GM12872 (cell line): ENCODE results near the gene EDC3.

ENCODE experiments used
- TF ChIP-seq, protein P1 (sequence below): IDR thresholded peaks from 3 replicates; pipeline ENCODE4 v1.5.1; 2011; ENCODE audit warnings: low read depth, mild to moderate bottlenecking, low read length, moderate library complexity; ENCODE audit not compliant: insufficient read depth

The EDC3 gene

DNA sequence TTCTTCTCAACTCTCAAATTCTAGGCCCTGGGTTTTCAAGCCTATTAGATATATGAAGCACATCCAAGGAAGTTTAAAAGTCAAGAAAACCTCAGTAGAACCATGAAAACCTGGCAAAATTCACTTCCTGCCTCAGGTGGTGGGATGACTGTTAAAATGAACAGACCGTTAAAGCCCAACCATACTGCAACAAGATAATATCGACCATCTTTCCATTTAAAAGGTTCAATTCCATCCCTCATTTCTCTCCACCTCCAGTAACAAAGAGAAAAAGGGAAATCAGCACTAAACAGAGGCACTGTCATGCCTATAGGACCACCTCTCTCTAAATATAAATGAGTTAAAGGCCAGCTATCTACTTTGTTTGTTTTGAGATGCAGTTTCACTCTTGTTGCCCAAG, 31.2 kb downstream of the EDC3 start:
- TF ChIP-seq, protein P1, sequence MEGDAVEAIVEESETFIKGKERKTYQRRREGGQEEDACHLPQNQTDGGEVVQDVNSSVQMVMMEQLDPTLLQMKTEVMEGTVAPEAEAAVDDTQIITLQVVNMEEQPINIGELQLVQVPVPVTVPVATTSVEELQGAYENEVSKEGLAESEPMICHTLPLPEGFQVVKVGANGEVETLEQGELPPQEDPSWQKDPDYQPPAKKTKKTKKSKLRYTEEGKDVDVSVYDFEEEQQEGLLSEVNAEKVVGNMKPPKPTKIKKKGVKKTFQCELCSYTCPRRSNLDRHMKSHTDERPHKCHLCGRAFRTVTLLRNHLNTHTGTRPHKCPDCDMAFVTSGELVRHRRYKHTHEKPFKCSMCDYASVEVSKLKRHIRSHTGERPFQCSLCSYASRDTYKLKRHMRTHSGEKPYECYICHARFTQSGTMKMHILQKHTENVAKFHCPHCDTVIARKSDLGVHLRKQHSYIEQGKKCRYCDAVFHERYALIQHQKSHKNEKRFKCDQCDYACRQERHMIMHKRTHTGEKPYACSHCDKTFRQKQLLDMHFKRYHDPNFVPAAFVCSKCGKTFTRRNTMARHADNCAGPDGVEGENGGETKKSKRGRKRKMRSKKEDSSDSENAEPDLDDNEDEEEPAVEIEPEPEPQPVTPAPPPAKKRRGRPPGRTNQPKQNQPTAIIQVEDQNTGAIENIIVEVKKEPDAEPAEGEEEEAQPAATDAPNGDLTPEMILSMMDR, result no peak

DNA sequence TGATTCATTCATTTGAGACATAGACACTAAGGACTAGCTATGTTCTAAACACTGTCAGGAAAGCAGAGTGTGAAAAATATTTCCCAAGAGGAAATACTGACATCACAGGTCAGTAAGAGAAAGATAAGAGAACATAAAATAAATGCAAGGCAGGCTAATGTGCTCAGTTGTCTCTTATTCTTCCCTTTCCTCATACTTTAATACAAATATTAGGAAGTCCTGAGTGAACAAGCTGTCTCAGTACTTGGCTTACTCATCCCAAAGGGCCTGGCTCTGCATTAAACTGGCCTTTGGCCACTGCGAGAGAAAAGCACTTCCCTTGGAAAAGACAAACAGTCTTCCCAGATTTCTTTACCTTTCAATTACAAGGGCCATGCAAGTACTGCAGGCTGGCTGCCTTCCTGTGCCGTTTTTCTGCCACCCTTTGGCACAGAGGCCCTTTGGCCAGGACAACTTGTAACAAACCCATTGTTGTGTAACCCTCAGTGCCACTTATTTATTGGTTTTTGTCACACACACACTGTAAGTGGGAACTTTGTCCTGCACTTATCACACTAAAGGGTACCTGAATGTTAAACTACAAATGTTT, 31.7 kb downstream of the EDC3 start:
- TF ChIP-seq, protein P1, result no peak

DNA sequence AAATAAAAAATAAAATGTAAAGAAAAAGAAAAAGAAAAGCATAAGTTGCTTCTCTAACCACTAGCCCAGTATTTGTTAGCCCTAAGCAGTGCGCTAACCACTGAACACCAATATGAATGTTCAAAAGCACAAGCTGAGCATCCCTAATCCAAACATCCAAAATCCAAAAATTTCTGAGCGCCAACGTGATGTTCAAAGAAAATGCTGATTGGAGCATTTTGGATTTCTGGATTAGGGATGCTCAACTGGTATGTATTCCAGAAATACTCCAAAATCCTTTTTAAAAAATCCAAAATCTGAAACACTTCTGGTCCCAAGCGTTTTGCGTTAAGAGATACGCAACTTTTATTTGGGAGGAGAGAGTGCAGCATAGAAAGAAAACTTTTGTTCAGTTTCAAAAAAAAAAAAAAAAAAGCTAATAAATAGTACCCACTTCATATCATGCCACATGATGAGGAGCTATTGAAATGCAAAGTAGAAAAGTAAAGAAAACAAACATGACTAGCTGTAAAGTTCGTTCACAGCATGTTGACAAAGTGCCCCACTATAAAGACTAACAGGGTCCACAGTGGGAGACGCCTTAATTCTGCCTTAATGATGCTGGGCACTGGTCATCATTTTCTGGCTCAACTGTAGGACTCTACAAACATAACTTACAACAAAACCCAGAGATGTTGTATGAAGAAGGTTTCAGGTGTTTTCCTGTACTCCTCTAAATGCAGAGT, 32.4 kb downstream of the EDC3 start:
- TF ChIP-seq, protein P1, result no peak

GRCh38 chr15:74662064-74662860, 33.6 kb downstream of the EDC3 start:
- TF ChIP-seq, protein P1, result no peak

GRCh38 chr15:74657846-74658245, 38.0 kb downstream of the EDC3 start:
- TF ChIP-seq, protein P1, result no peak

- TF ChIP-seq, protein P1, result no peak
Observed at GRCh38 chr15:74656935-74657535, 38.8 kb downstream of the EDC3 start.

DNA sequence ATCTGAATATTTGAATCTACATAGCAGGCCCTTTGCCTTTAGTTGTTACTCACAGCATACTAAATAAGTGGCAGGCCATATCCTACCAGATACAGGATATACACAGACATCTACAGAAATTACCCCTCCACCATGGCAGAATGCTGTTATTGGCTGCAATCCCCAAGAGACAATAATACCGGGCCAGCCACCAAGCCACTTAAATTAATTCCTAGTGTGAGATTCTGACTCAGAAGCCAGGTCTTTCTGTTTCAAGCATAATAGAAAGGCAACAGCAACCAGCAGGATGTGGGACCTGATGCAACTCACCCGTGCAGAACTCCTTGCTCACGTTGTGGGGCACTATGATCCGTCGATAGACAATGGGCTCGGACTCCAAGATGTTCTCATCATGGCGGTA, 40.4 kb downstream of the EDC3 start:
- TF ChIP-seq, protein P1, result no peak
